Keratinocyte (primary cell): Measurements from ENCODE around the gene REN. TPM values are rescaled to one million over a fixed set of nuclear protein-coding genes. Genes with fewer than 3 reads are reported as not detected.

ENCODE experiments used
- DNase-seq: peaks from one replicate; pipeline ENCODE4 v3.0.0-alpha.2; 2011; ENCODE audit warnings: low read depth, missing footprints, low spot score
- FAIRE-seq: peaks from 2 replicates; lab custom pipeline; 2011; peaks lifted over from hg19 to GRCh38; lab: Jason Lieb, UNC
- H2AFZ ChIP-seq: 2 replicates; pipeline ENCODE4 v1.6.0; 2012; ENCODE audit warnings: low read length, control low read depth, inconsistent platforms; ENCODE audit not compliant: control insufficient read depth
- H3K27ac ChIP-seq: 2 replicates; pipeline ENCODE4 v1.5.1; 2011; ENCODE audit warnings: low read length; ENCODE audit not compliant: control insufficient read depth, insufficient read depth
- H3K27me3 ChIP-seq: 3 replicates; pipeline ENCODE4 v1.6.0; 2011; ENCODE audit warnings: low read length; ENCODE audit not compliant: control insufficient read depth, insufficient read depth; ENCODE audit errors: extremely low read depth
- H3K36me3 ChIP-seq, 2 experiments: 2 replicates in 1 of 2; 3 replicates in 1 of 2; pipeline ENCODE4 v1.5.1; 2011; ENCODE audit warnings: low read length in 2 of 2, mild to moderate bottlenecking in 1 of 2; ENCODE audit not compliant: control insufficient read depth in 2 of 2, insufficient read depth in 2 of 2; ENCODE audit errors: extremely low read depth in 1 of 2
- H3K4me1 ChIP-seq: 3 replicates; pipeline ENCODE4 v1.5.1; 2011; ENCODE audit warnings: low read length; ENCODE audit not compliant: control insufficient read depth, insufficient read depth; ENCODE audit errors: extremely low read depth
- H3K4me2 ChIP-seq: 3 replicates; pipeline ENCODE4 v1.6.0; 2011; ENCODE audit warnings: low read depth, low read length; ENCODE audit not compliant: control insufficient read depth, insufficient read depth; ENCODE audit errors: extremely low read depth
- H3K4me3 ChIP-seq, 3 experiments: fragments of 200-600 bp in 1 of 3; sonication (generic) in 1 of 3; 2 replicates in 2 of 3; 3 replicates in 1 of 3; pipeline ENCODE4 v1.5.1; 2011 to 2016; ENCODE audit warnings: low read length in 3 of 3, mild to moderate bottlenecking in 3 of 3, control low read depth in 2 of 3, inconsistent platforms in 1 of 3, low read depth in 1 of 3, mixed read lengths in 1 of 3, mixed run types in 1 of 3, moderate library complexity in 1 of 3; ENCODE audit not compliant: control insufficient read depth in 2 of 3, insufficient read depth in 2 of 3; ENCODE audit errors: extremely low read depth in 1 of 3
- H3K79me2 ChIP-seq: 2 replicates; pipeline ENCODE4 v1.6.0; 2012; ENCODE audit warnings: low read length; ENCODE audit not compliant: control insufficient read depth, insufficient read depth
- H3K9ac ChIP-seq: 3 replicates; pipeline ENCODE4 v1.6.0; 2011; ENCODE audit warnings: low read length; ENCODE audit not compliant: control insufficient read depth, insufficient read depth; ENCODE audit errors: extremely low read depth
- H3K9me1 ChIP-seq: 3 replicates; pipeline ENCODE4 v1.6.0; 2011; ENCODE audit warnings: low read length; ENCODE audit not compliant: control insufficient read depth, insufficient read depth; ENCODE audit errors: extremely low read depth
- H3K9me3 ChIP-seq: 2 replicates; pipeline ENCODE4 v1.5.1; 2012; ENCODE audit warnings: low read depth, low read length; ENCODE audit not compliant: control insufficient read depth
- H4K20me1 ChIP-seq: 3 replicates; pipeline ENCODE4 v1.6.0; 2011; ENCODE audit warnings: low read length; ENCODE audit not compliant: control insufficient read depth, insufficient read depth; ENCODE audit errors: extremely low read depth
- EZH2 ChIP-seq: IDR thresholded peaks from one replicate; pipeline ENCODE4 v1.6.1; 2012; ENCODE audit warnings: inconsistent platforms, mild to moderate bottlenecking, low read length, moderate library complexity
- dilution Hi-C: fragments of 300-500 bp; cut with MboI; formaldehyde crosslinking; loops from one replicate; pipeline ENCODE4 v1.7.0; 2020; ENCODE audit warnings: low sequenced_read_pairs; ENCODE audit not compliant: extremely low pct_ligation_motif_present
- polyA plus RNA-seq, 5 experiments: library from polyadenylated mRNA; depleted of rRNA in 3 of 5; stranded (reverse) in 3 of 5; stranded (forward) in 1 of 5; unstranded in 1 of 5; fragments of >200 nt; gene quantifications; 1 replicate in 1 of 5; 2 replicates in 3 of 5; 3 replicates in 1 of 5; pipeline versions ENCODE4 v1.2.1 to v1.2.3, GENCODE V29; 2011 to 2012; ENCODE audit warnings: missing spikeins in 2 of 5, low read depth in 1 of 5, low replicate concordance in 1 of 5
- TF ChIP-seq, protein P1 (sequence below), 3 experiments: IDR thresholded peaks in 1 of 3; conservative IDR thresholded peaks in 1 of 3; optimal IDR thresholded peaks in 1 of 3; 2 replicates in 2 of 3; 3 replicates in 1 of 3; pipeline versions ENCODE3 to v1.5.1; 2011; ENCODE audit warnings: low read length in 3 of 3, mild to moderate bottlenecking in 3 of 3, moderate library complexity in 2 of 3, control low read depth in 1 of 3, inconsistent platforms in 1 of 3; ENCODE audit not compliant: insufficient read depth in 2 of 3; ENCODE audit errors: extremely low read depth in 1 of 3

The REN gene
- polyA plus RNA-seq, 1 donor (not counting 4 experiments of a cell fraction or from before 2014, with no cell fraction given), result not detected

DNA sequence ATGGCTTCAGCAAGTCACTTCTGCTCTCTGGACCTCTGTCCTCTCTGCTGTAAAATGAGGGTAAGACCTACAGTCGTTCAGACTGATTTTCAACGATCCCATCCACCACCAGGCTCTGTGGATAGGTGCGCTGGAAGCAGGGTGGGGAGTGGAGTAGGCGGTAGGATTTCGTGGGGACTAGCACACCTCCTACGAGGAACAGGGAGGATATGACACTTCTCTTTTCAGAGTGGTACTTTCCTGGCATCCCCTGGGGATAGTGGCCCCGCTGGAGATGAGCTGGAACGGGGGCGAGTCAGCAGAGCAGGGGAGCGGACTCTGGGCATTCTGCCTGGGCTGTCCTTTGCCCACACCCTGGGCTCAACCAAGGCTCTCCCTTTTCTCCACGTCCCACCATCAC lies 32.0 kb downstream of the REN start:
- Histone ChIP-seq H3K27ac (no peak overlapping the region), H3K79me2 (no peaks in the 10 kb centered on the region), H3K4me2 (no peak overlapping the region), H3K9me1 (no peaks in the 10 kb centered on the region), H3K9ac (no peak overlapping the region), H4K20me1 (no peaks in the 10 kb centered on the region), H2AFZ (no peak overlapping the region), H3K9me3 (no peaks in the 10 kb centered on the region), H3K27me3 (no peaks in the 10 kb centered on the region), H3K4me1 (peaks cover 25% of the 10 kb centered on the region), H3K36me3 (peaks cover 0 to 1% of the 10 kb centered on the region in 2 experiments), H3K4me3 (no peak overlapping the region)
- dilution Hi-C loops, result loop anchor here (25.0 kb wide), 1 partner anchor 272 kb away; the partner anchor contains the start of gene SNRPE
- FAIRE-seq (no peak), DNase-seq (no peak)
- no peak for TF ChIP-seq EZH2
- TF ChIP-seq, protein P1, sequence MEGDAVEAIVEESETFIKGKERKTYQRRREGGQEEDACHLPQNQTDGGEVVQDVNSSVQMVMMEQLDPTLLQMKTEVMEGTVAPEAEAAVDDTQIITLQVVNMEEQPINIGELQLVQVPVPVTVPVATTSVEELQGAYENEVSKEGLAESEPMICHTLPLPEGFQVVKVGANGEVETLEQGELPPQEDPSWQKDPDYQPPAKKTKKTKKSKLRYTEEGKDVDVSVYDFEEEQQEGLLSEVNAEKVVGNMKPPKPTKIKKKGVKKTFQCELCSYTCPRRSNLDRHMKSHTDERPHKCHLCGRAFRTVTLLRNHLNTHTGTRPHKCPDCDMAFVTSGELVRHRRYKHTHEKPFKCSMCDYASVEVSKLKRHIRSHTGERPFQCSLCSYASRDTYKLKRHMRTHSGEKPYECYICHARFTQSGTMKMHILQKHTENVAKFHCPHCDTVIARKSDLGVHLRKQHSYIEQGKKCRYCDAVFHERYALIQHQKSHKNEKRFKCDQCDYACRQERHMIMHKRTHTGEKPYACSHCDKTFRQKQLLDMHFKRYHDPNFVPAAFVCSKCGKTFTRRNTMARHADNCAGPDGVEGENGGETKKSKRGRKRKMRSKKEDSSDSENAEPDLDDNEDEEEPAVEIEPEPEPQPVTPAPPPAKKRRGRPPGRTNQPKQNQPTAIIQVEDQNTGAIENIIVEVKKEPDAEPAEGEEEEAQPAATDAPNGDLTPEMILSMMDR (optimal IDR thresholded peaks at IDR 0.05 in 1 of 3, IDR thresholded peaks at IDR 0.05 in 1 of 3, conservative IDR thresholded peaks at IDR 0.05 in 1 of 3; ENCODE audit: extremely low read depth in 1 of 3, insufficient read depth in 2 of 3, low read length in 3 of 3), result no peak

DNA sequence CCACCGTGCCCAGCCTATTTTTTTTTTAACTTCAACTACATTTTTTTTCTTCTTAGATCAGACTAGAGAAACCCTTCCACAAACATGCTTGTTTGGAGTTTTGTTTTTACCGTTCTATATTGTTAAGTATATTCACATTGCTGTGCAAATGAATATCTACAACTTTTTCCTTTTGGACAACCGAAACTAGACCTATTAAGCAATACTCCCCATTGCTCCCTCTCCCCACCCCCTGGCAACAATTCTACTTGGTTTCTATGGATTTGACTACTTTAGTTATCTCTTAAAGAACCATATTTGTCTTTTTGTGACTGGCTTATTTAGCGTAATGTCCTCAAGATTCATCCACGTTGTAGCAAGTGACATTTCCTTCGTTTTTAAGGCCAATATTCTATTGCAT lies 33.4 kb downstream of the REN start:
- no peak overlapping the region for H3K4me2 ChIP-seq
- TF ChIP-seq, protein P1 (optimal IDR thresholded peaks at IDR 0.05 in 1 of 3, IDR thresholded peaks at IDR 0.05 in 1 of 3, conservative IDR thresholded peaks at IDR 0.05 in 1 of 3; ENCODE audit: extremely low read depth in 1 of 3, insufficient read depth in 2 of 3, low read length in 3 of 3), result no peak
- TF ChIP-seq EZH2, result no peak
- no peaks in the 10 kb centered on the region for H3K27me3 ChIP-seq
- no peaks in the 10 kb centered on the region for H4K20me1 ChIP-seq
- peaks cover 0 to 1% of the 10 kb centered on the region in 2 experiments for H3K36me3 ChIP-seq
- no peaks in the 10 kb centered on the region for H3K79me2 ChIP-seq
- no peak overlapping the region for H3K27ac ChIP-seq
- no peaks in the 10 kb centered on the region for H3K9me3 ChIP-seq
- no peak overlapping the region for H2AFZ ChIP-seq
- no peaks in the 10 kb centered on the region for H3K9me1 ChIP-seq
- H3K4me3 ChIP-seq, result no peak overlapping the region
- FAIRE-seq (no peak), DNase-seq (no peak)
- H3K4me1 ChIP-seq, result peaks cover 29% of the 10 kb centered on the region
- dilution Hi-C loops, result loop anchor here (25.0 kb wide), 1 partner anchor 270 kb away; the partner anchor contains the start of gene SNRPE
- H3K9ac ChIP-seq, result no peak overlapping the region
